Measurements from ENCODE around the gene SAMM50.
"Not testable (repeated sequence)": the region's sequence is repeated elsewhere in the genome, so short reads cannot be mapped to it uniquely, and the experiment has no call there.

Gene SAMM50

GRCh38 chr22:44004104-44004460 is 48.8 kb downstream of the SAMM50 start:
- DNase-seq: no peak

- no peak for DNase-seq
Measured at GRCh38 chr22:44005524-44005923, 50.3 kb downstream of the SAMM50 start.

- DNase-seq: no peak
Measured at GRCh38 chr22:44012162-44012561, 56.9 kb downstream of the SAMM50 start.

- no peak for DNase-seq
Measured at GRCh38 chr22:44012591-44012990, 57.3 kb downstream of the SAMM50 start.

- no peak for DNase-seq
Measured at GRCh38 chr22:44014241-44014640, 59.0 kb downstream of the SAMM50 start.

- DNase-seq: not testable (repeated sequence)
Measured at GRCh38 chr22:44016586-44016985, 61.3 kb downstream of the SAMM50 start.

- no peak for DNase-seq
Measured at GRCh38 chr22:44018594-44018993, 63.4 kb downstream of the SAMM50 start.

- DNase-seq: no peak
Measured at GRCh38 chr22:44019416-44019815, 64.2 kb downstream of the SAMM50 start.

GRCh38 chr22:44019846-44020245 is 64.6 kb downstream of the SAMM50 start:
- no peak for DNase-seq

GRCh38 chr22:44020981-44021380 is 65.7 kb downstream of the SAMM50 start:
- no peak for DNase-seq

GRCh38 chr22:44023404-44024287 is 68.4 kb downstream of the SAMM50 start:
- no peak for DNase-seq

GRCh38 chr22:44024288-44024921 is 69.2 kb downstream of the SAMM50 start, which contains the start of gene PARVB:
PARVB (plus strand) TSS chr22:44024302; CDS start chr22:44024340, 38 bp downstream.
- peak; percentile 26 for DNase-seq

GRCh38 chr22:44025171-44026065 is 70.2 kb downstream of the SAMM50 start:
- DNase-seq: no peak

- no peak for DNase-seq
Measured at GRCh38 chr22:44026066-44026629, 70.9 kb downstream of the SAMM50 start.

- peak; percentile 29 for DNase-seq
Measured at GRCh38 chr22:44026630-44027511, 71.6 kb downstream of the SAMM50 start.

- DNase-seq: no peak
Measured at GRCh38 chr22:44028091-44028490, 72.8 kb downstream of the SAMM50 start.

- DNase-seq: no peak
Measured at GRCh38 chr22:44029069-44029468, 73.8 kb downstream of the SAMM50 start.

GRCh38 chr22:44030051-44030701 is 74.9 kb downstream of the SAMM50 start:
- no peak for DNase-seq

GRCh38 chr22:44030702-44031082 is 75.5 kb downstream of the SAMM50 start:
- no peak for DNase-seq

GRCh38 chr22:44031158-44031952 is 76.1 kb downstream of the SAMM50 start:
- DNase-seq: no peak

Measured in midbrain (tissue), 1 donor.